Endothelial cell of umbilical vein (primary cell): ENCODE measurements around the gene AP1G1.

ENCODE experiments used
- CTCF ChIP-seq, 2 donors: IDR thresholded peaks; 1 replicate in 1 of 2; 2 replicates in 1 of 2; pipeline ENCODE4 v1.5.1; 2011; ENCODE audit warnings: low read length in 2 of 2, mild to moderate bottlenecking in 2 of 2, moderate library complexity in 2 of 2, control low read depth in 1 of 2, inconsistent platforms in 1 of 2, low read depth in 1 of 2; ENCODE audit not compliant: insufficient read depth in 1 of 2; ENCODE audit errors: extremely low read depth in 1 of 2
- EZH2 ChIP-seq: IDR thresholded peaks from 2 replicates; pipeline ENCODE4 v1.6.1; 2012; ENCODE audit warnings: borderline replicate concordance, low read depth, mild to moderate bottlenecking, moderate library complexity, low read length, inconsistent platforms; ENCODE audit not compliant: severe bottlenecking
- GATA2 ChIP-seq: IDR thresholded peaks from 2 replicates; pipeline ENCODE4 v1.7.0; 2011; ENCODE audit warnings: low read depth, mild to moderate bottlenecking, moderate library complexity, mixed read lengths, low read length; ENCODE audit not compliant: insufficient read length, insufficient read depth
- MYC ChIP-seq: IDR thresholded peaks from one replicate; pipeline ENCODE4 v1.6.1; 2011; ENCODE audit warnings: mild to moderate bottlenecking, low read depth, low read length
- POLR2A ChIP-seq: IDR thresholded peaks from 2 replicates; pipeline ENCODE4 v1.6.1; 2012; ENCODE audit warnings: low read depth, mild to moderate bottlenecking, control low read depth, low read length
- POLR2AphosphoS5 ChIP-seq: IDR thresholded peaks from 2 replicates; pipeline ENCODE4 v1.6.1; 2012; ENCODE audit warnings: low read depth, mild to moderate bottlenecking, control low read depth, low read length, moderate library complexity; ENCODE audit not compliant: insufficient read depth

DNA sequence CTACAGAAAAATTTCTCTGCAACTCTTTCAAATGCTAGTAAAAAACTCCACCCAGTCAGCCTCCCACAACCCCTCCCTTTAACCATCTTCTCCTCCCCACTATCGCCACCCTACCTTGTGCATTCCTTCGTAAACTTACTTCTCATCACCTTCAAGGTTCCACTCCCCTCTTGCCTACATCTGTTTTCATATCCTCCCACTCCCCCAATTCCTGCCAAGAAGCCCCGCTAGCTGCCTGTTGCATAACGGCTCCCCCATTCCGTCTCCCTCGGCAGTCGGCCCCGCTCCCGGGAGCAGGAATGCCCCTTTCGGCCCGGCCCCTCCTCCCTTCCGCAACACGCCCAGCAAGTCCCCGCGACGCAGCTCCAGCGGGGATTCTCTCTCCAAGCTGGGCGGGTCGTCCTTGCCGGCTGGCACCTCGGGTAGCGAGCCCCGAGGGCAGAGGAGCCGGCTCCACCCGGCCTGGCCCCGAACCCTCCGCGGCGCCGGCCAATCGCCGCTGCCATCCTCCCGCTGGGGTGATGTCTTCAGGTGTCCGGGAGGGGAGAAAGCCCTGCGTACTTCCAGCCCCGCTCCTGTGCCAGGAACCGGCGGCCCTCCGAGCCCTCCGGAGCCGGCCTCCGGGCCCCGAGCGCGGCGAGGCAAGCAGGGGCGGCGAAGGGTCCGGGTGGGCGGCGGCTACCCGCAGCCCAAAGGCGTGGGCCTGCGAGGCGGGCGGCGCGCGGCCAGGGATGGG, 85.7 kb downstream of the AP1G1 start:
- TF ChIP-seq CTCF (IDR thresholded peaks at IDR 0.05; ENCODE audit: extremely low read depth in 1 of 2, insufficient read depth in 1 of 2, low read depth in 1 of 2, low read length in 2 of 2) (no peak), POLR2AphosphoS5 (no peak), EZH2 (no peak), MYC (no peak), POLR2A (no peak), GATA2 (no peak)
